Activated CD4-positive, alpha-beta T cell treated with anti-CD3 and anti-CD28 coated beads, Interleukin-2, amount 10 ng/mL, durations not matched to agents 7 days and 5 days (primary cell): ENCODE results near the gene ARHGEF3. TPM values are rescaled to one million over a fixed set of nuclear protein-coding genes. Genes with fewer than 3 reads are reported as not detected.

Experiments used
- CTCF ChIA-PET: fragments of 350-600 bp; sonication (Branson Sonifier 250); formaldehyde crosslinking; loops from one replicate; lab custom pipeline; 2021; ENCODE audit warnings: antibody characterized with exemption; lab: Charles Lee
- POLR2A ChIA-PET: fragments of 350-600 bp; sonication (Branson Sonifier 250); formaldehyde crosslinking; loops from one replicate; lab custom pipeline; 2021; ENCODE audit warnings: antibody characterized with exemption; lab: Charles Lee
- DNase-seq: peaks from one replicate; pipeline ENCODE4 v3.0.0-alpha.2; 2020
- H3K27ac Mint-ChIP-seq: one replicate; pipeline ENCODE4 v1.8.0; 2021; ENCODE audit warnings: mild to moderate bottlenecking, moderate library complexity, mixed read lengths
- H3K27me3 Mint-ChIP-seq: one replicate; pipeline ENCODE4 v1.8.0; 2021; ENCODE audit warnings: mixed read lengths
- H3K36me3 Mint-ChIP-seq: one replicate; pipeline ENCODE4 v1.8.0; 2021; ENCODE audit warnings: low read depth, mixed read lengths
- H3K4me1 Mint-ChIP-seq: one replicate; pipeline ENCODE4 v1.8.0; 2021; ENCODE audit warnings: mixed read lengths
- H3K4me3 Mint-ChIP-seq: one replicate; pipeline ENCODE4 v1.8.0; 2021; ENCODE audit warnings: mild to moderate bottlenecking, moderate library complexity, mixed read lengths
- H3K9me3 Mint-ChIP-seq: one replicate; pipeline ENCODE4 v1.8.0; 2021; ENCODE audit warnings: mixed read lengths
- total RNA-seq, 2 experiments: library from RNA; stranded (reverse); gene quantifications; one replicate each; pipeline ENCODE4 v1.2.3, GENCODE V29; 2021

Gene ARHGEF3
- total RNA-seq, 2 experiments from 2014 or later: 102 to 109 TPM

GRCh38 chr3:56787258-56787775 is 14.4 kb downstream of the ARHGEF3 start:
- ChIA-PET POLR2A (no interaction called here), CTCF (interaction anchor here (0.6 to 5.3 kb wide), 6 partner anchors 12 to 78 kb away, joined by 3 to 79 read pairs (median 4); partner anchors contain the start of gene ARHGEF3)
- peaks cover 100% of the 10 kb centered on the region for H3K4me1 Mint-ChIP-seq
- no peaks in the 10 kb centered on the region for H3K27me3 Mint-ChIP-seq
- H3K4me3 Mint-ChIP-seq: peak overlapping the region; percentile 9
- H3K27ac Mint-ChIP-seq: peak overlapping the region; percentile 90
- H3K9me3 Mint-ChIP-seq: no peaks in the 10 kb centered on the region
- DNase-seq: no peak
- peaks cover 77% of the 10 kb centered on the region for H3K36me3 Mint-ChIP-seq

DNA sequence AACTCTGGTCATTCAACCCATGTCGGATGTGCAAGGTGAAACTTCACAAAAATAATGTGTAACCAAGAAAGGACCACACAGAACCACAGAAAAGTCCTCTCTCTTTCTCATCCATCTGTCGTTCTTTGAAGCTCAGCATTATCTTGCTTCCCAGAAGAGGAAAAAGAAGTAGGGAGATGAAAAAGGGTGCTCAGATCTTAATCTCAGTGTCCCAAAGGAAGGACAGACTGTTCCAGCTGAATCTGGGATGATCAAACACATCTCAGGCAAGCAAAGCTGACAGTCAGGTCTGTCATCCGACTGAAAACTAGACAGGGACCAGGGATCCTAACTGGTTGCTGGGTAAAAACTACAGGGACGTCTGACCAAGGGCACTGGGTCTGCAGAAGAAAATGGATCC is 16.2 kb downstream of the ARHGEF3 start:
- Mint-ChIP-seq H3K36me3 (peaks cover 77% of the 10 kb centered on the region), H3K27ac (peak overlapping the region; percentile 90), H3K4me1 (peaks cover 100% of the 10 kb centered on the region), H3K9me3 (no peaks in the 10 kb centered on the region), H3K27me3 (no peaks in the 10 kb centered on the region), H3K4me3 (no peak overlapping the region)
- no peak for DNase-seq
- CTCF ChIA-PET: interaction anchor here (0.6 to 5.7 kb wide), 6 partner anchors 9 to 437 kb away, joined by 3 to 39 read pairs (median 3); no protein-coding TSS in a partner anchor
- POLR2A ChIA-PET: interaction anchor here (0.6 to 1.0 kb wide), 2 partner anchors 103 to 136 kb away, joined by 3 to 5 read pairs; no protein-coding TSS in a partner anchor

- no peak for DNase-seq
- Mint-ChIP-seq H3K27ac (peak overlapping the region; percentile 90), H3K27me3 (no peaks in the 10 kb centered on the region), H3K4me3 (peak overlapping the region; percentile 67), H3K4me1 (peaks cover 100% of the 10 kb centered on the region), H3K9me3 (no peaks in the 10 kb centered on the region), H3K36me3 (peaks cover 81% of the 10 kb centered on the region)
- CTCF ChIA-PET: interaction anchor here (1.1 to 5.7 kb wide), 4 partner anchors 10 to 81 kb away, joined by 3 to 39 read pairs (median 5); no protein-coding TSS in a partner anchor
- POLR2A ChIA-PET: interaction anchor here (0.6 to 1.0 kb wide), 3 partner anchors 12 to 102 kb away, joined by 3 to 4 read pairs (median 3); no protein-coding TSS in a partner anchor
Measured at GRCh38 chr3:56784448-56785001, 17.2 kb downstream of the ARHGEF3 start.

GRCh38 chr3:56783644-56784447 is 17.9 kb downstream of the ARHGEF3 start:
- H3K27ac Mint-ChIP-seq: peak overlapping the region; percentile 90

DNA sequence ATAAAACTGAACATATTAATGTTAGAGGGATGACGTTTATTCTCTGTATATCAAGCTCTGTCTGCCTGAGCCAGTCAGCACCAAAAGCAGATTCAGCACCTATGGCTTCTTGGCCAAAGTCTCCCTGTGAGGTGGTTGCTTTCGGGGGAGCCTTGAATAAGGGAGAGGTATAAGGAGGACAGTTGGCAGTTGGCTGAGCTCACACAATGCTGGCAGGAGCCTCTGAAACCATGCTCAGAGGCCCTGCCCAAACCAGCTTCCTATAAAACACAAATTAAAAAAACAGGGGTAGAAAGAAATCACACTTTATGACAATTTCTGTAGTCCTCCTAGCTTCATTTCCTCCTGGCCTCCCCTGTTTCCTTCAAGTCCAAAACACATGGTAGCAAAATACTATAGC is 18.8 kb downstream of the ARHGEF3 start:
- CTCF ChIA-PET: interaction anchor here (0.7 to 5.7 kb wide), 8 partner anchors 9 to 213 kb away, joined by 3 to 39 read pairs (median 3); no protein-coding TSS in a partner anchor
- H3K4me1 Mint-ChIP-seq: peaks cover 97% of the 10 kb centered on the region
- POLR2A ChIA-PET: interaction anchor here (1.5 kb wide), 1 partner anchor 17 kb away, joined by 5 read pairs; no protein-coding TSS in a partner anchor
- H3K27ac Mint-ChIP-seq: peak overlapping the region; percentile 90
- peak overlapping the region; percentile 67 for H3K4me3 Mint-ChIP-seq
- peaks cover 79% of the 10 kb centered on the region for H3K36me3 Mint-ChIP-seq
- no peak for DNase-seq
- H3K27me3 Mint-ChIP-seq: no peaks in the 10 kb centered on the region
- no peaks in the 10 kb centered on the region for H3K9me3 Mint-ChIP-seq

More at GRCh38 chr3:56783644-56784447, 17.9 kb downstream of the ARHGEF3 start:
- peaks cover 98% of the 10 kb centered on the region for H3K4me1 Mint-ChIP-seq
- POLR2A ChIA-PET: interaction anchor here (0.6 to 1.5 kb wide), 3 partner anchors 11 to 28 kb away, joined by 3 to 5 read pairs (median 4); no protein-coding TSS in a partner anchor
- H3K9me3 Mint-ChIP-seq: no peaks in the 10 kb centered on the region
- peak overlapping the region; percentile 67 for H3K4me3 Mint-ChIP-seq
- no peaks in the 10 kb centered on the region for H3K27me3 Mint-ChIP-seq
- peak; percentile 88 for DNase-seq
- CTCF ChIA-PET: interaction anchor here (1.1 to 5.7 kb wide), 3 partner anchors 15 to 81 kb away, joined by 3 to 39 read pairs (median 7); no protein-coding TSS in a partner anchor
- H3K36me3 Mint-ChIP-seq: peaks cover 81% of the 10 kb centered on the region

GRCh38 chr3:56782215-56782614 is 19.5 kb downstream of the ARHGEF3 start:
- H3K27ac Mint-ChIP-seq: peak overlapping the region; percentile 90
- peak overlapping the region; percentile 67 for H3K4me3 Mint-ChIP-seq
- no peaks in the 10 kb centered on the region for H3K27me3 Mint-ChIP-seq
- H3K9me3 Mint-ChIP-seq: no peaks in the 10 kb centered on the region
- ChIA-PET POLR2A (interaction anchor here (1.5 kb wide), 1 partner anchor 17 kb away, joined by 5 read pairs; no protein-coding TSS in a partner anchor), CTCF (interaction anchor here (0.7 to 5.7 kb wide), 9 partner anchors 10 to 213 kb away, joined by 3 to 39 read pairs (median 3); no protein-coding TSS in a partner anchor)
- H3K36me3 Mint-ChIP-seq: peaks cover 80% of the 10 kb centered on the region
- peaks cover 96% of the 10 kb centered on the region for H3K4me1 Mint-ChIP-seq
- no peak for DNase-seq

- H3K27me3 Mint-ChIP-seq: no peaks in the 10 kb centered on the region
- peak overlapping the region; percentile 90 for H3K27ac Mint-ChIP-seq
- no peaks in the 10 kb centered on the region for H3K9me3 Mint-ChIP-seq
- peaks cover 96% of the 10 kb centered on the region for H3K4me1 Mint-ChIP-seq
- peaks cover 80% of the 10 kb centered on the region for H3K36me3 Mint-ChIP-seq
- ChIA-PET POLR2A (no interaction called here), CTCF (interaction anchor here (0.8 to 5.7 kb wide), 5 partner anchors 12 to 214 kb away, joined by 3 to 39 read pairs (median 3); no protein-coding TSS in a partner anchor)
- no peak for DNase-seq
- H3K4me3 Mint-ChIP-seq: peak overlapping the region; percentile 64
Measured at GRCh38 chr3:56781762-56782161, 20.0 kb downstream of the ARHGEF3 start.

DNA sequence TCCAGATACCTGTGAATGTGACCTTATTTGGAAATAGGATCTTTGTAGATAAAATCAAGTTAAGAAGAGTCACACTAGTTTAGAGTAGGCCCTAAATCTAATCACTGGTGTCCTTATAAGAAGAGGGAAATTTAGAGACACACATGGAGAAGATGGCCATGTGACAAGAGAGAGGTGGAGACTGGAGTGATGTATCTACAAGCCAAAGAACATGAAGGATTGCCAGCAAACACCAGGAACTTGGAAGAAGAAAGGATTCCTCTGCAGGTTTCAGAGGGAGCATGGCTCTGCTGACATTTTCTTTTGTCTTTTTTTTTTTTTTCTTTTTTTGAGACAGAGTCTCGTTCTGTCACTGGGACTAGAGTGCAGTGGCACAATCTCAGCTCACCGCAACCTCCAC is 20.8 kb downstream of the ARHGEF3 start:
- H3K36me3 Mint-ChIP-seq: peaks cover 74% of the 10 kb centered on the region
- peak overlapping the region; percentile 90 for H3K27ac Mint-ChIP-seq
- DNase-seq: no peak
- H3K9me3 Mint-ChIP-seq: no peaks in the 10 kb centered on the region
- H3K4me3 Mint-ChIP-seq: no peak overlapping the region
- ChIA-PET CTCF (interaction anchor here (1.2 to 3.8 kb wide), 3 partner anchors 11 to 72 kb away, joined by 3 to 16 read pairs (median 11); partner anchors contain the start of gene ARHGEF3), POLR2A (no interaction called here)
- peaks cover 93% of the 10 kb centered on the region for H3K4me1 Mint-ChIP-seq
- no peaks in the 10 kb centered on the region for H3K27me3 Mint-ChIP-seq

GRCh38 chr3:56778893-56779292 is 22.9 kb downstream of the ARHGEF3 start:
- no peak for DNase-seq
- POLR2A ChIA-PET: interaction anchor here (0.6 kb wide), 1 partner anchor 19 kb away, joined by 7 read pairs; no protein-coding TSS in a partner anchor
- Mint-ChIP-seq H3K4me3 (no peak overlapping the region), H3K36me3 (peaks cover 69% of the 10 kb centered on the region), H3K4me1 (peaks cover 90% of the 10 kb centered on the region), H3K9me3 (no peaks in the 10 kb centered on the region), H3K27ac (no peak overlapping the region), H3K27me3 (no peaks in the 10 kb centered on the region)
- CTCF ChIA-PET: interaction anchor here (0.6 to 3.8 kb wide), 5 partner anchors 10 to 143 kb away, joined by 3 to 16 read pairs (median 4); partner anchors contain the start of gene ARHGEF3

DNA sequence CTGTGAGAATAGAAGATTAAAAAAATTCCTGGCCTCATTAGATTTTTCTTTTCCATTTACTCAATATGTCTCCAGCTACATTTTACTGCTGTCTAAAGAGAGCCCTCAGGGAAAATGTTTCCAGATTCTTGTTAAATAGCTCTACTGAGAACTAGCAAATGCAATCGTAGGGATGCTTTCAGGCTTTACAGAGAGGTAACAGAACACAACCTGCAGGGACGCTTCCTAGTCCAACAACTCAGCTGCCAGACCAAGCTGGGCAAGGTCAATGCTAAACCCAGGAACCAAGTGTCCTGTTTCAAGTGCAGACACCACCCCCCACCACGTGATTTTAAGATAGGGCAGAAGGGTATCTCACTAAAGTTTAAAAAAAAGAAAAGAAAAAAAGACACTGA is 25.2 kb downstream of the ARHGEF3 start:
- POLR2A ChIA-PET: no interaction called here
- no peak overlapping the region for H3K4me3 Mint-ChIP-seq
- H3K27me3 Mint-ChIP-seq: no peaks in the 10 kb centered on the region
- CTCF ChIA-PET: interaction anchor here (1.0 kb wide), 1 partner anchor 216 kb away, joined by 3 read pairs; no protein-coding TSS in a partner anchor
- peaks cover 82% of the 10 kb centered on the region for H3K4me1 Mint-ChIP-seq
- H3K27ac Mint-ChIP-seq: no peak overlapping the region
- H3K9me3 Mint-ChIP-seq: no peaks in the 10 kb centered on the region
- peaks cover 76% of the 10 kb centered on the region for H3K36me3 Mint-ChIP-seq
- DNase-seq: no peak

GRCh38 chr3:56775838-56776555 is 25.8 kb downstream of the ARHGEF3 start:
- no peak overlapping the region for H3K27ac Mint-ChIP-seq
- no peaks in the 10 kb centered on the region for H3K27me3 Mint-ChIP-seq
- peaks cover 82% of the 10 kb centered on the region for H3K4me1 Mint-ChIP-seq
- peaks cover 79% of the 10 kb centered on the region for H3K36me3 Mint-ChIP-seq
- ChIA-PET CTCF (interaction anchor here (1.0 kb wide), 1 partner anchor 217 kb away, joined by 3 read pairs; no protein-coding TSS in a partner anchor), POLR2A (no interaction called here)
- no peaks in the 10 kb centered on the region for H3K9me3 Mint-ChIP-seq
- DNase-seq: no peak
- no peak overlapping the region for H3K4me3 Mint-ChIP-seq
